PFSK-1 (cell line): ENCODE results near the gene XPO6.

Experiments used
- FOXP2 ChIP-seq: optimal IDR thresholded peaks from 2 replicates; pipeline ENCODE3; 2011; ENCODE audit warnings: borderline replicate concordance, control low read depth, inconsistent platforms; ENCODE audit not compliant: insufficient read depth; ENCODE audit errors: extremely low read length, extremely low read depth
- POLR2AphosphoS5 ChIP-seq: IDR thresholded peaks from 2 replicates; pipeline ENCODE4 v1.6.1; 2012; ENCODE audit warnings: low read depth, mild to moderate bottlenecking, control low read depth, low read length, moderate library complexity
- SIN3A ChIP-seq: IDR thresholded peaks from 2 replicates; pipeline ENCODE4 v1.6.1; 2012; ENCODE audit warnings: mild to moderate bottlenecking, low read length, moderate library complexity, borderline replicate concordance; ENCODE audit not compliant: insufficient read depth
- TAF1 ChIP-seq: IDR thresholded peaks from 2 replicates; pipeline ENCODE4 v1.6.1; 2012; ENCODE audit warnings: low read length, control low read depth, borderline replicate concordance; ENCODE audit not compliant: insufficient read depth
- TF ChIP-seq, protein P1 (sequence below), 2 experiments: IDR thresholded peaks; 2 replicates each; pipeline versions ENCODE4 v1.6.1 to v1.8.0; 2011 to 2012; ENCODE audit warnings: low read depth in 2 of 2, low read length in 2 of 2, control low read depth in 1 of 2, inconsistent platforms in 1 of 2, mild to moderate bottlenecking in 1 of 2, moderate library complexity in 1 of 2; ENCODE audit not compliant: insufficient read depth in 1 of 2

Gene XPO6

GRCh38 chr16:28149011-28149888 is 62.5 kb downstream of the XPO6 start:
- TF ChIP-seq, protein P1, sequence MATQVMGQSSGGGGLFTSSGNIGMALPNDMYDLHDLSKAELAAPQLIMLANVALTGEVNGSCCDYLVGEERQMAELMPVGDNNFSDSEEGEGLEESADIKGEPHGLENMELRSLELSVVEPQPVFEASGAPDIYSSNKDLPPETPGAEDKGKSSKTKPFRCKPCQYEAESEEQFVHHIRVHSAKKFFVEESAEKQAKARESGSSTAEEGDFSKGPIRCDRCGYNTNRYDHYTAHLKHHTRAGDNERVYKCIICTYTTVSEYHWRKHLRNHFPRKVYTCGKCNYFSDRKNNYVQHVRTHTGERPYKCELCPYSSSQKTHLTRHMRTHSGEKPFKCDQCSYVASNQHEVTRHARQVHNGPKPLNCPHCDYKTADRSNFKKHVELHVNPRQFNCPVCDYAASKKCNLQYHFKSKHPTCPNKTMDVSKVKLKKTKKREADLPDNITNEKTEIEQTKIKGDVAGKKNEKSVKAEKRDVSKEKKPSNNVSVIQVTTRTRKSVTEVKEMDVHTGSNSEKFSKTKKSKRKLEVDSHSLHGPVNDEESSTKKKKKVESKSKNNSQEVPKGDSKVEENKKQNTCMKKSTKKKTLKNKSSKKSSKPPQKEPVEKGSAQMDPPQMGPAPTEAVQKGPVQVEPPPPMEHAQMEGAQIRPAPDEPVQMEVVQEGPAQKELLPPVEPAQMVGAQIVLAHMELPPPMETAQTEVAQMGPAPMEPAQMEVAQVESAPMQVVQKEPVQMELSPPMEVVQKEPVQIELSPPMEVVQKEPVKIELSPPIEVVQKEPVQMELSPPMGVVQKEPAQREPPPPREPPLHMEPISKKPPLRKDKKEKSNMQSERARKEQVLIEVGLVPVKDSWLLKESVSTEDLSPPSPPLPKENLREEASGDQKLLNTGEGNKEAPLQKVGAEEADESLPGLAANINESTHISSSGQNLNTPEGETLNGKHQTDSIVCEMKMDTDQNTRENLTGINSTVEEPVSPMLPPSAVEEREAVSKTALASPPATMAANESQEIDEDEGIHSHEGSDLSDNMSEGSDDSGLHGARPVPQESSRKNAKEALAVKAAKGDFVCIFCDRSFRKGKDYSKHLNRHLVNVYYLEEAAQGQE (IDR thresholded peaks at IDR 0.05; ENCODE audit: insufficient read depth in 1 of 2, low read depth in 2 of 2, low read length in 2 of 2), result no peak

DNA sequence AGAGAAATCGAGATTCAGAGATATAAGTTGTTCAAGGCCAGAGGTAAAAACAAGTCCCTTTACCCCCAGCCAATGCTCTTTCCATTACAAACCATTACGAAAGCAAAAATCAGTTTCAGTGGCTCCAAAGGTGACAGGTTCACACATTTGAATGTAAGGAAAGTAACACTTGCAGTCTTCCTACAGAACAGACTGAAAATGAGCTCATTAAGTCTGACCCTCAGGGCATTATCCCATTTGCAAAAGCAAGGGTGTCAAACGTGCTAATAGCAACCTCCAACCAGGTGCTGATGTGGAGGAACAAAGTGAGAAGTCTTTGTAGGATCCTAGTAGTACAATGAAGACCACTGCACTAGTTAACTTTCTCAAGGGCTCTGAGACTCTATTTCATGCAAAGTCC is 65.2 kb downstream of the XPO6 start:
- TF ChIP-seq SIN3A (no peak), TAF1 (no peak), POLR2AphosphoS5 (no peak), FOXP2 (no peak)
- TF ChIP-seq, protein P1 (IDR thresholded peaks at IDR 0.05; ENCODE audit: insufficient read depth in 1 of 2, low read depth in 2 of 2, low read length in 2 of 2), result no peak

GRCh38 chr16:28145796-28146195 is 66.0 kb downstream of the XPO6 start:
- TF ChIP-seq FOXP2 (no peak), POLR2AphosphoS5 (no peak), TAF1 (no peak), SIN3A (no peak)
- TF ChIP-seq, protein P1 (IDR thresholded peaks at IDR 0.05; ENCODE audit: insufficient read depth in 1 of 2, low read depth in 2 of 2, low read length in 2 of 2), result no peak

GRCh38 chr16:28140788-28141618 is 70.8 kb downstream of the XPO6 start:
- TF ChIP-seq FOXP2 (no peak), SIN3A (no peak), TAF1 (no peak), POLR2AphosphoS5 (no peak)
- TF ChIP-seq, protein P1 (IDR thresholded peaks at IDR 0.05; ENCODE audit: insufficient read depth in 1 of 2, low read depth in 2 of 2, low read length in 2 of 2), result no peak

DNA sequence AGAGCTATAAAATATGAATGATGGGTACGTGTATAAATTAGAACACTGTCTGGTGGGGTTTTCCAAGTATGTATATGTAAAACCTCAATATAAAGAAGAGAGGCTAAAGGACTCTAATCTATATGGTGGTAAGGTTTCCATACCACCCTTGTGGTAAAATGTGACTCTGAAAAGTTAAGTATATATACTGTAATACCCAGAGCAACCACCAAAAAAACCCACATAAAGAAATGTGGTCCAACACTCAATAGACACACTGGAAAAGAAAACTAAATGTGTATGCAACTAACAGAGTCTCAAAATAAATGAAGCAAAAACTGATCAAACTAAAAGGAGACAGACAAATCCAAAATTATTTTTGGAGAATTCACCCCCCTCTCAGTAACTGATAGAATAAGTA is 72.2 kb downstream of the XPO6 start:
- no peak for TF ChIP-seq FOXP2
- no peak for TF ChIP-seq SIN3A
- TF ChIP-seq, protein P1 (IDR thresholded peaks at IDR 0.05; ENCODE audit: insufficient read depth in 1 of 2, low read depth in 2 of 2, low read length in 2 of 2), result no peak
- no peak for TF ChIP-seq TAF1
- TF ChIP-seq POLR2AphosphoS5, result no peak
